Esophagus squamous epithelium (tissue), 4 donors: ENCODE measurements around the gene LAMC3.

Source experiments
- CTCF ChIP-seq, 6 experiments: fragments of 450-650 bp in 4 of 6; fragments of 200-600 bp in 2 of 6; sonication (generic) in 2 of 6; IDR thresholded peaks; one replicate each; pipeline ENCODE4 v1.5.1; 2016 to 2019; ENCODE audit warnings: antibody characterized with exemption in 6 of 6, mild to moderate bottlenecking in 4 of 6, moderate library complexity in 4 of 6
- POLR2A ChIP-seq, 4 donors: fragments of 450-650 bp; IDR thresholded peaks; one replicate each; pipeline ENCODE4 v1.6.1; 2017; ENCODE audit warnings: antibody characterized with exemption in 4 of 4, mild to moderate bottlenecking in 4 of 4, moderate library complexity in 3 of 4

GRCh38 chr9:131119600-131119999, 110.6 kb downstream of the LAMC3 start:
- no peak for TF ChIP-seq CTCF (IDR thresholded peaks at IDR 0.05)
- TF ChIP-seq POLR2A (IDR thresholded peaks at IDR 0.05) = no peak
